GM23248 (cell line): ENCODE measurements around the gene FLOT2. TPM values are rescaled to one million over a fixed set of nuclear protein-coding genes. Genes with fewer than 3 reads are reported as not detected.

Experiments used
- DNase-seq: peaks from one replicate; pipeline ENCODE4 v3.0.0-alpha.2; 2015
- H2AFZ ChIP-seq: fragments of 200-600 bp; sonication (generic); 2 replicates; pipeline ENCODE4 v1.6.1; 2016; ENCODE audit warnings: antibody characterized with exemption
- H3F3A ChIP-seq: fragments of 200-600 bp; sonication (generic); 2 replicates; pipeline ENCODE4 v1.6.1; 2016; ENCODE audit warnings: mild to moderate bottlenecking, antibody characterized with exemption, mixed run types; ENCODE audit not compliant: insufficient read depth
- H3K27ac ChIP-seq: fragments of 200-600 bp; sonication (generic); 2 replicates; pipeline ENCODE4 v1.5.1; 2016; ENCODE audit warnings: mild to moderate bottlenecking
- H3K27me3 ChIP-seq: fragments of 200-600 bp; sonication (generic); replicated peaks from 2 replicates; pipeline ENCODE4 v1.6.1; 2016; ENCODE audit warnings: mild to moderate bottlenecking; ENCODE audit not compliant: insufficient read depth
- H3K36me3 ChIP-seq: fragments of 200-600 bp; sonication (generic); 2 replicates; pipeline ENCODE4 v1.6.1; 2016; ENCODE audit warnings: low read depth, mild to moderate bottlenecking
- H3K4me1 ChIP-seq: fragments of 200-600 bp; sonication (generic); 2 replicates; pipeline ENCODE4 v1.6.1; 2016; ENCODE audit warnings: mild to moderate bottlenecking; ENCODE audit not compliant: insufficient read depth
- H3K4me2 ChIP-seq: fragments of 200-600 bp; sonication (generic); one replicate; pipeline ENCODE4 v1.6.1; 2016; ENCODE audit warnings: mild to moderate bottlenecking; ENCODE audit not compliant: unreplicated experiment
- H3K4me3 ChIP-seq: fragments of 200-600 bp; sonication (generic); 2 replicates; pipeline ENCODE4 v1.5.1; 2016; ENCODE audit warnings: mild to moderate bottlenecking
- H3K79me2 ChIP-seq: fragments of 200-600 bp; sonication (generic); 2 replicates; pipeline ENCODE4 v1.6.1; 2016; ENCODE audit warnings: mild to moderate bottlenecking; ENCODE audit not compliant: insufficient read depth
- H3K9ac ChIP-seq: fragments of 200-600 bp; sonication (generic); 2 replicates; pipeline ENCODE4 v1.6.1; 2016; ENCODE audit warnings: mild to moderate bottlenecking
- H3K9me2 ChIP-seq: fragments of 200-600 bp; sonication (generic); 2 replicates; pipeline ENCODE4 v1.6.1; 2016; ENCODE audit warnings: mixed run types, mild to moderate bottlenecking, moderate library complexity; ENCODE audit not compliant: insufficient read depth
- H3K9me3 ChIP-seq: fragments of 200-600 bp; sonication (generic); one replicate; pipeline ENCODE4 v1.6.1; 2017; ENCODE audit warnings: low read depth
- H4K20me1 ChIP-seq: fragments of 200-600 bp; sonication (generic); 2 replicates; pipeline ENCODE4 v1.6.0; 2016; ENCODE audit not compliant: insufficient read depth
- EZH2 ChIP-seq: fragments of 200-600 bp; sonication (generic); IDR thresholded peaks from 2 replicates; pipeline ENCODE4 v1.6.1; 2018; ENCODE audit warnings: antibody characterized with exemption, mild to moderate bottlenecking; ENCODE audit not compliant: insufficient read depth, poor library complexity, severe bottlenecking
- EZH2phosphoT487 ChIP-seq: fragments of 200-600 bp; sonication (generic); IDR thresholded peaks from 2 replicates; pipeline ENCODE4 v1.6.1; 2018; ENCODE audit warnings: antibody characterized with exemption, moderate library complexity, mild to moderate bottlenecking, low read depth; ENCODE audit not compliant: insufficient read depth
- WGBS, 2 experiments: methylation state at CpG; one replicate each; pipeline ENCODE4 v1.1.6; 2015 to 2017; ENCODE audit warnings: low lambda C conversion rate in 2 of 2, low coverage in 1 of 2; ENCODE audit errors: missing lambda C conversion rate in 2 of 2; 5-methylcytosine and 5-hydroxymethylcytosine counted together
- in situ Hi-C: fragments of 300-500 bp; cut with MboI; formaldehyde crosslinking; loops from 2 replicates; pipeline ENCODE4 v1.15.0; 2020
- polyA plus RNA-seq: library from polyadenylated mRNA; unstranded; fragments of >200 nt; fragmentation: Nextera tagmentation; extraction: Ambion mirVana; gene quantifications from 2 replicates; pipeline ENCODE4 v1.2.1, GENCODE V29; 2016
- total RNA-seq: library from RNA; depleted of rRNA; stranded (reverse); fragments of >200 nt; shearing (Covaris generic); gene quantifications from 2 replicates; pipeline ENCODE4 v1.2.3, GENCODE V29; 2014

FLOT2 gene
- total and polyA plus RNA-seq, 2 experiments from 2014 or later, result 33.2 to 55.0 TPM

- no peaks in the 10 kb centered on the region for H3K4me1 ChIP-seq
- no peaks in the 10 kb centered on the region; the same call in 1 of the 2 replicates for H3K36me3 ChIP-seq
- H3K9me2 ChIP-seq, result no peaks in the 10 kb centered on the region
- no peaks in the 10 kb centered on the region for H3K9me3 ChIP-seq
- in situ Hi-C loops, result no loop called here
- H2AFZ ChIP-seq, result no peak overlapping the region
- WGBS, 2 experiments, result 87 to 92% methylated on average over 10 of the region's 10 CpGs
- DNase-seq, result no peak
- TF ChIP-seq EZH2, result no peak
- no peak for TF ChIP-seq EZH2phosphoT487
- no peaks in the 10 kb centered on the region for H4K20me1 ChIP-seq
- no peak overlapping the region for H3K27ac ChIP-seq
- no peaks in the 10 kb centered on the region for H3K27me3 ChIP-seq
- H3F3A ChIP-seq, result no peaks in the 10 kb centered on the region
- H3K4me3 ChIP-seq, result no peak overlapping the region
- no peak overlapping the region for H3K4me2 ChIP-seq
- H3K79me2 ChIP-seq, result no peaks in the 10 kb centered on the region
- no peak overlapping the region for H3K9ac ChIP-seq
These were observed 11.6 kb downstream of the FLOT2 start for GRCh38 chr17:28885951-28886350.

- no peak overlapping the region for H3K9ac ChIP-seq
- H3K4me3 ChIP-seq, result no peak overlapping the region
- no peak overlapping the region for H3K4me2 ChIP-seq
These were observed 12.2 kb downstream of the FLOT2 start for GRCh38 chr17:28885363-28885762.

GRCh38 chr17:28883967-28884702 lies 13.4 kb downstream of the FLOT2 start:
- no peaks in the 10 kb centered on the region for H3K27me3 ChIP-seq
- no peak overlapping the region for H3K27ac ChIP-seq
- no peaks in the 10 kb centered on the region for H3K9me2 ChIP-seq
- no peaks in the 10 kb centered on the region for H3K9me3 ChIP-seq
- H4K20me1 ChIP-seq, result no peaks in the 10 kb centered on the region
- no peak overlapping the region for H3K4me3 ChIP-seq
- WGBS, 2 experiments, result 89 to 90% methylated on average over 27 of the region's 27 CpGs
- H3K36me3 ChIP-seq, result no peaks in the 10 kb centered on the region; the same call in 1 of the 2 replicates
- no peak overlapping the region for H3K4me2 ChIP-seq
- H2AFZ ChIP-seq, result no peak overlapping the region
- in situ Hi-C loops, result no loop called here
- H3K9ac ChIP-seq, result no peak overlapping the region
- no peaks in the 10 kb centered on the region for H3K4me1 ChIP-seq
- no peaks in the 10 kb centered on the region for H3F3A ChIP-seq
- H3K79me2 ChIP-seq, result no peaks in the 10 kb centered on the region
- no peak for DNase-seq
- TF ChIP-seq EZH2 (no peak), EZH2phosphoT487 (no peak)

More at GRCh38 chr17:28885363-28885762, 12.2 kb downstream of the FLOT2 start:
- 96 to 98% methylated on average over 4 of the region's 4 CpGs for WGBS, 2 experiments
- Histone ChIP-seq H4K20me1 (no peaks in the 10 kb centered on the region), H3K79me2 (no peaks in the 10 kb centered on the region), H3K9me3 (no peaks in the 10 kb centered on the region), H3K27me3 (no peaks in the 10 kb centered on the region), H3K36me3 (no peaks in the 10 kb centered on the region; the same call in 1 of the 2 replicates), H3F3A (no peaks in the 10 kb centered on the region), H2AFZ (no peak overlapping the region), H3K9me2 (no peaks in the 10 kb centered on the region), H3K4me1 (no peaks in the 10 kb centered on the region), H3K27ac (no peak overlapping the region)
- TF ChIP-seq EZH2 (no peak), EZH2phosphoT487 (no peak)
- in situ Hi-C loops, result no loop called here
- DNase-seq, result no peak

GRCh38 chr17:28882154-28882895 lies 15.2 kb downstream of the FLOT2 start:
- WGBS, 2 experiments, result 91 to 94% methylated on average over 17 to 18 of the region's 18 CpGs

More at GRCh38 chr17:28882154-28882895, 15.2 kb downstream of the FLOT2 start:
- H3K9me3 ChIP-seq, result no peaks in the 10 kb centered on the region
- H3K4me1 ChIP-seq, result no peaks in the 10 kb centered on the region
- H2AFZ ChIP-seq, result no peak overlapping the region
- no peak overlapping the region for H3K4me2 ChIP-seq
- no peaks in the 10 kb centered on the region for H4K20me1 ChIP-seq
- no peaks in the 10 kb centered on the region for H3F3A ChIP-seq
- in situ Hi-C loops, result no loop called here
- H3K79me2 ChIP-seq, result no peaks in the 10 kb centered on the region
- no peak for DNase-seq
- no peak overlapping the region for H3K9ac ChIP-seq
- H3K4me3 ChIP-seq, result no peak overlapping the region
- TF ChIP-seq EZH2, result no peak
- TF ChIP-seq EZH2phosphoT487, result no peak
- H3K9me2 ChIP-seq, result no peaks in the 10 kb centered on the region
- H3K27ac ChIP-seq, result no peak overlapping the region
- H3K27me3 ChIP-seq, result no peaks in the 10 kb centered on the region
- no peaks in the 10 kb centered on the region; the same call in 1 of the 2 replicates for H3K36me3 ChIP-seq
